ENCODE results near the gene ZDHHC7.

Gene ZDHHC7

DNA sequence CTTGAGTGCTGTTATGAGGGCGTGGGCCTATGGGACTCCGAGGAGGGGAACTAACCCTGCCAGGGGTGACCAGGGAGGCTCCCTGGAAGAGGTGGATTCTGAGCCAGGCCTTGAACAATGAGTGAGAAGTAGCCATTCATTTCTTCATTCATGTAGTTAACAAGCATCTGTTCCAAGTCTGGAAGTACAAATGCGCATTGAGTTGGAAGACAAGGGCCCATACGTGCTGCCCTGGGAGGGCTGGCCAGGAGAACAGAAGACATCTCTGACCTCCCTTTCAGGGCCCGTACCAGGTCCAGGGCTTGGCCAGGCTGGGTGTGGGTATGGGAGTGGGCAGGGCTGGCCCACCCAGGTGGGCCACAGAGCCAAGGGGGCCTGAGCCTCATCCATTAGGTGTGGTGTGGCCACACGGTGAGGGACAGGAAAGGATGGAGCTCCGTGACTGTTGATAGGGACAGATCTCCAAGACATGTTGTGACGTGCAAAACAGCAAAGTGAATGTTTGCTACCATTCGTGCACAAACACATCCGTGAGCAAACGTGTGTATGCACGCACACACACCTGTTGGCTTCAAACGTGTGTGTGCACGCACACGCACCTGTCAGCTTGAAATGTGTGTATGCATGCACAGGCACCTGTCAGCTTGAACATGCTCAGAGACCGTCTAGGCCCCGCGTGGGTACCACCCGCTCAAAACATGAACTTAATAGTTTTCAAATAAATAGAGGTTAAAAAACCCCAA is 46.8 kb downstream of the ZDHHC7 start:
- DNase-seq (ENCODE audit: low read depth): no peak

DNA sequence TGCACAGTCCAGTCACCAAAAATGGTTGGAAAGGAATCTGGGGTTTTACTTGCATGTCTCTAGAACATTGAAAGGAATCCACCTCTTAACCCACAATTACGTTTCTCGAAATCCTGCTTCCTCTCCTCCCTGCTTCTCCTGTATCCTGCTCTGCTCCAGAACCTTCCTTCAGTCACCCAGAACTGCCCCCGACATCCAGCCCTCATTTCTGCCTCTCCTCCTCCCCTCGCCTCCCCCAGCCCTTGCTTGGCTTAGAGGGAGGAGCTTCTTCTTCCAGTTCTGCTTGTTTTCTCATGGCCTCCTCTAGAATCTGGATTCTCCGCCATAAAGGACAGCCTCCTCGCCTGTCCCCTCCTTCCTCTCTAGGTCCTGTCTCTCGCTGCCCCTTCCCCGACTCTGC is 48.3 kb downstream of the ZDHHC7 start:
- DNase-seq (ENCODE audit: low read depth): no peak

DNA sequence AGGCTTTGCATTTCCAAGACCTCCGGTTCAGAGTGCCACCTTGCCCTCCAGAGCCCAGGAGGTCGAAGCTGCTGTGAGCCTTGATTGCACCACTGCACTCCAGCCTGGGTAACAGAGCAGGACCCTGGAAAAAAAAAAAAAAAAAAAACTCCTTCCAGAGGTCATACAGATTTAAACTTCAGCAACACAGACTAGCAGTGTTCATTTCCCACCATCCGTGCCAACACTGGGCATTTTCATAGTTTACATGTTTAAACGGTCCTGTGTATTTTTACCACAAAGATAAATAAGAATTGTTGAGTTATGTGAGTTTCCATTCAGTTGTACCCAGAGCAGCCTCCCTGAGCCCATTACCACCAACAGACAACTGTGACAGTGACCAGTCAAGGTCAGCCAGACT is 50.4 kb downstream of the ZDHHC7 start:
- no peak for DNase-seq (ENCODE audit: low read depth)

DNA sequence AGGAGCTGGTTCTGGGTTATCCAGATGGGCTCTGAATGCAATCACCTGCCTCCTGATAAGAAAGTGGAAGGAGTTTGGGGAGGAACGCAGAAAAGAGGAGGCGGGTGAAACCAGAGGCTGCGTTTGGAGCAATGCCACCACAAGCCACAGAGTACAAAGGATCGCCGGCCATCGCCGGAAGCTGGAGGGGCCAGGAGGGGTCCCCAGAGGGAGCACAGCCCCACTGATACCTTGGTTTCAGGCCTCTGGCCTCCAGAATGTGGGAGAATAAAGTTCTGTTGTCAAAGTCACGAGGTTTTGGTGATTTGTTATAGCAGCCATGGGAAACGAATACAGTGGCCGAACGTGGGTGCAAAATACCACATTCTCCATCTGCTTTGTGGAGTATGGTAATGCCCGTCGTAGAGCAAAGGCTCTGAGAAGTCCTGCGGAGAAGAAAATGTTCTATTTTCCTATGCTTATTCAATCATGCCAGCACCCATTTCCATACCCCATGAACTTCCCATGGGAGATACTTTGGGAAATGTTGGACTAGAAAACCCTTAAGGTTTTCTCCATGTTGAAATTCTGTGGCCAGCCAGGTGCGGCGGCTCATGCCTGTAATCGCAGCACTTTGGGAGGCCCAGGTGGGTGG is 51.4 kb downstream of the ZDHHC7 start:
- peak; percentile 51 for DNase-seq (ENCODE audit: low read depth)

DNA sequence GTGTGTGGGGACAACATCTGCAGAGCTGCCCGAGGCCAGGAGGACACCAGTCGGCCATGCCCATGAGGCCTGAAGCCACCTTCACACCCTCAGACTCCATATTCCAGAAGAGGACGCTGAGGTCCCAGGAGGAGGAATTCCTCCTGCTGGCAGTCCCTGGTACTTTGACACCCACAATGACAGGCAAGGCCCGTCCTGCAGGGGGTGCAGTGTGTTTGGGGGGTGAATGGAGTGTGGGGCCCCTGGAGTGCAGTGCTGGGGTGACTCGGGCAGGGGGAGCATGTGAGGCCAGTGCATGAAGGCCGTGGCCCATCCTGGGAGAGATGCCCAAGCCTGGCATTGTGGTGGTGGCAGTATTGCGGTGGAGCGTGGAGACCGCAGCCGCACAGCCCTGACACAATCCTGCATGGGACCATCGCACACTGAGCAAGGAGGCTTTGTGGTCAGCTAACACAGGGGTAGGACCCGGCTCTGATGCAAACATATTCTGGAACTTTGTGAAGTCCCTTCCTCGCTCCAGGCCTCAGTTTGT is 52.2 kb downstream of the ZDHHC7 start:
- DNase-seq (ENCODE audit: low read depth): no peak

DNA sequence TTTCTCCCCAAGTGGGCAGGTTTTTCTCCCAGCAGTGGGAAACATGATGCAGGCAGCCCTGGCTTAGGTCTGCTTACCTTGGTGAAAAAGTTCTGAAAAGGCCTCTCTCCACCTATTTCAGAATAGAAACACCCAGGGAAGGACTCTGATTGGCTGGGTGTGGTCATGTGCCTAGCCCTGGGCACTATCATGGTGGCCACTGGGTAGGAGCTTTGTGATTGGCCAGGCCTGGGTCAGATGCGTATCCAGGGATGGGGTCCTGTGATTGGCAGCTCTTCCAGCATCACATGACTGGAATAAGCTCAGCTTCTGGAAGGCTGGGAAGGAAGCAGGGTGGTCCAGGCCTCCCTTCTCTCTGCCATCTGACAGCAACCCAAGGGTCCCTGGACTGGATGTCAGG is 53.5 kb downstream of the ZDHHC7 start:
- DNase-seq (ENCODE audit: low read depth): no peak

DNA sequence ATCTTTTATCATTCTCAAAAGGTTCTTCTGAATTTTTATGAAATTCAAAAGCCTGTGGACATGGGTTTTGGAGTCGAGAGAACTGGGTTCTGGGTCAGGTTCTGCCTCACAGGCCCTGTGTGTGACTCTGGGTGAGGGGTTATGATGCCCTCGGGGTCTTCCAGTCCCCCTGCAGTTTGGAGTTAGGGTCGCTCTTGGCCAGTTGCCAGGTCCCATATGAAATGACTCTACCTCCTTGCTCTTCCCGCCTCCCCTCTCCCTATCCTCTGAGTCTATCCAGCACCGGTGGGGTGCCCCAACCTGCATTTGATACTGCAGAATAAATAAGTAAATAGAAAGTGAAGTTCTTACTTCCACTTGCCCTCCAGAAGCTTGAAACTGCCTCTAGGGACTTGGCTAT is 54.1 kb downstream of the ZDHHC7 start:
- no peak for DNase-seq (ENCODE audit: low read depth)

DNA sequence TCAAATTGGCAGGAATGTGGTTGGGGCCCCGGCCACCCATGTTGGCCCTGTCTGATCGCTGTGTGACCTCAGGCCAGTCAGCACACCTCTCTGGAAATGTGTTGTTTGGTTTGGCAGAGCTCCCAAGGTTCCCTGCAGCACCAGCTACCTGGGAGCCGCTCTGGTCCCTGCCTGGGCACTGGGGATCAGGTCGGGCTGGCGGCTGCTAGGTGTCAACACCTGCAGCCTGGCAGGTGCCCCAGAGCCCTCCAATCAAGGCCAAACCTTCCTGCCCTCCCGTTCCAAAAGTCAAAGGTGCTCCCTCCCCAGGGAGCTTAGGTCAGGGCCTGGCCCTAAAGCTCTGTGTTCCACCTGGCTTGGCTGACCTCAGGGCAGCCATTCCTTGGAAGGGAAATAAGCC is 55.9 kb downstream of the ZDHHC7 start:
- no peak for DNase-seq (ENCODE audit: low read depth)

DNA sequence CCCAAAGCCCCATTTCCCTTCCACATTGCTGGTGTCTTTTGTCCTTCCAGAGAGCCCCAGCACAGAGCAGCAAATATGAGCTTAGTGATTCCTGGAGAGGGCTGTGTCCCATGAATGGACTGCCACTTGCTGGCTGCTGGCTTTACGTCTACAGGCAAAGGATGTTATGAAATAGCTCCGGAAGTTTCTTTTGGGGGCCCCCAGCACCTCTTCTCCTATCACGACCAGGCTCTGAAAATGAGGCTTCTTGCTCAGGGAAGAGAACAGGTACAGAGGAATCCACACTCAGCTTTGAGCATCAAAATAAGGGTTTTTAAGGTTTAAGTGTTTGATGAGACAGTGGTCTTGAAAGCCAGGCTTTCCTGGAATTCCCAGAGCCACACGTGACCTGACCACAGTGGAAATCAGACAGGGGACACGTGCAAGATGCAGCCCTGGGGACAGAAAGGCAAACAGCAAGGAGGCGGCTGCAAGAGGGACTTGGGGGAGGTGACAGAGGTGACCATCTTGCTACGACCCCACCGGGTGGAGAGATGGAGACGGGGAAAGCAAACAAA is 58.1 kb downstream of the ZDHHC7 start:
- DNase-seq (ENCODE audit: low read depth): no peak

DNA sequence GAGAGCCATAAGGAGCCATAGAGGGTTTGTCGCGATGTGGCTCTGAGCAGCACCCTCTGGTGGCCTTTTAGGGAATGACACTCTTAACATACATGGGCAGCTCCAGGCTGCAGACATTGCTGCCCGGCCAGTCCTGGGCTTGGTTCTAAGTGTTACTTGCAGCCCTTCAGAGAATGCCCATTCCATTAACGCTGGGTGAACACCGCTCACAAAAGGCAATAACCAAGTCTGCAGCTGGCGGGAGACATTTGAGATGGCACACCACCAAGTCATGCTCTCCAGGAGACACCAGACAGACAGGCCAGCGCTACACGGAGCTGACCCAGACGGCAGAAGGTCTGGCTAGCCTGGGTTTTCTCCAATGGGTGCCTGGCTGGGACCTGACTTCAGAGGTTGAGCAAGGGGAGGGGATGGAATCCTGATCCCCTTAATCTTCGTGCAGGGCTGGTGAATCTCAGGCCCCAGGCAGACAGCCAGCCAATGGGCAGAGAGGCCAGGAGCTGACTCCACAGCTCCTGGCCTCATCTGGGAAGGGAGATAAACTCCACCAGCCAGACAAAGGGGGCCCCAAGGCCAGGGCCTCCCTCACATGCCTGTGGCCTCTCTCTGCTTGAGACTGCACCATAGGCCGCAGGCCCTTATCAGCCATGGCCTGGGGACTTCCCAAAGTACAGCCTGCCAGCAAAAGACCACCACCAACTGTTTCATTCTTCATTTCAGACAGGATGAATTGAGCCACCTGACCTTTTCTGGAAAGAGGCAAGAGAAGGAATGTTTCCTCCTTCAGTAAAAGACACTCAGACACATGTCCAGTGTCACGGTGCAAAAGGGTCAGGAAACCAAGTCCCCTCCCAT is 58.8 kb downstream of the ZDHHC7 start:
- peak; percentile 87 for DNase-seq (ENCODE audit: low read depth)

DNA sequence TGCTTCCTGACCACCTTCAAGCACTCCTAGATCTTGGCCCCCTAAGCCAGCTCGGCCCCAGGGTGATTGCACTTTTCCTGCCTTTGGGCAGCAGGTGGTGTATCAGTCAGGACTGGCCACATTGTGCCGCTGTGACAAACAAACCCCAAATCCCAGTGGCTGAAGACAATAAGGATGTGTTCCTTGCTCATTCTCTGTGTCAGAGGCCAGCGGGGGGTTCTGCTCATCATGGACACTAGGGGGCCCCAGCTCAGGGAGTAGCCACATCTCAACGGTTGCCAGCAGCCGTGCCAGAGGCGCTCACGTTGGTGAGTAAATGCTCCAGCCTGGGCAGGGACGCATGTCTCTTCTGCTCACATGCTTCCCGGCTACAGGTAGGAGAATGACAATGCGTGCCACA is 60.4 kb downstream of the ZDHHC7 start:
- DNase-seq (ENCODE audit: low read depth): no peak

DNA sequence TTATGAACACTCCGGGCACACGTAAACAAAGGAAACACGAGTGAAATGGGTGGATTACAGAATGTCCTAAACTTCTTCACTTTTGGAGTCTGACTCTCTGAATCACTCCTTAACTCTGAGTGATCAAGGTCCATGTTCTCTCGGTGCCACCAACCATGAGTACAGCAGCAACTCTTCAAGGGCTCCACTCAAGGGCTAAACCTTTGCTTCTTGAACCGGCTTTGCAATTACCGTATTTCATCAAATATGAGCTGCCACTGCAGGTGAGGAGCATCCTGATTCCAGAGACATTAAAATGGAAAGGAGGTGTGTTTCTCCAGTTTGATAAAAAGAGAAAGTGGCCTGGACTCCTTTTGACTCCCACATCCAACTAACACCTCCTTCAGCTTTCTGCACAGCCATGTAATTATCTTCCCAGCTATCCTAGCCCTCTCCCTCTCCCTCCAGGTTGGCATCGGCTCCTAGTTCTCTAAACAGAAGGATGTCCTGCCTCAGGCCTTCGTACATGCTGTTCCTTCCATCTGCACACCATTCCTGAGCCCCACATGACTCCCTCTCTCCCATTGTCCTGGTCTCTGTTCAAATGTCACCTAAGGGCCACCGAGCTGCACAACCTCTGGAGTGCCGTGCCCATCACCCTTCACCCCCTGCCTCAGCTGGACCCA is 61.4 kb downstream of the ZDHHC7 start:
- no peak for DNase-seq (ENCODE audit: low read depth)

DNA sequence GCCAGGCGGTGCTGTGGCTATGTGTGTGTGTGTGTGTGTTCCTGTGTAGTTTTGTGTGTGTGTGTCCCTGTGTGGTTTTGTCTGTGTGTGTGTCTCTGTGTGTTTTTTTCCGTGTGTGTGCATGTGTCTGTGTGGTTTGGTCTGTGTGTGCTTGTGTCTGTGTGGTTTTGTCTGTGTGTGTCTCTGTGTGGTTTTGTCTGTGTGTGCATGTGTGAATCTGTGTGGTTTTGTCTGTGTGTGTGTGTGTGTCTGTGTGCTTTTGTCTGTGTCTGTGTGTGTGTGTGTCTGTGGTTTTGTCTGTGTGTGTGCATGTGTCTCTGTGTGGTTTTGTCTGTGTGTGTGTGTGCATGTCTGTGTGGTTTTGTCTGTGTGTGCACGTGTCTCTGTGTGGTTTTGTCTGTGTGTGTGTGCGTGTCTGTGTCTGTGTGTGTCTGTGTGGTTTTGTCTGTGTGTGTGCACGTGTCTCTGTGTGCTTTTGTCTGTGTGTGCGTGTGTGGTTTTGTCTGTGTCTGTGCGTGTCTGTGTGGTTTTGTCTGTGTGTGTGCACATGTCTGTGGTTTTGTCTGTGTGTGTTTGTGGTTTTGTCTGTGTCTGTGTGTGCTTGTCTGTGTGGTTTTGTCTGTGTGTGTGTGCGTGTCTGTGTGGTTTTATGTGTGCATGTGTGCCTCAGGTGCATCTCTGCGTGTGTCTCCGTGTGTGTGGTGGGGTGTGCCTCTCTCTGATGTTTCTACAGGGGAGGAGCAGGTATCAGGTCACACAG is 62.3 kb downstream of the ZDHHC7 start:
- no peak for DNase-seq (ENCODE audit: low read depth)

DNA sequence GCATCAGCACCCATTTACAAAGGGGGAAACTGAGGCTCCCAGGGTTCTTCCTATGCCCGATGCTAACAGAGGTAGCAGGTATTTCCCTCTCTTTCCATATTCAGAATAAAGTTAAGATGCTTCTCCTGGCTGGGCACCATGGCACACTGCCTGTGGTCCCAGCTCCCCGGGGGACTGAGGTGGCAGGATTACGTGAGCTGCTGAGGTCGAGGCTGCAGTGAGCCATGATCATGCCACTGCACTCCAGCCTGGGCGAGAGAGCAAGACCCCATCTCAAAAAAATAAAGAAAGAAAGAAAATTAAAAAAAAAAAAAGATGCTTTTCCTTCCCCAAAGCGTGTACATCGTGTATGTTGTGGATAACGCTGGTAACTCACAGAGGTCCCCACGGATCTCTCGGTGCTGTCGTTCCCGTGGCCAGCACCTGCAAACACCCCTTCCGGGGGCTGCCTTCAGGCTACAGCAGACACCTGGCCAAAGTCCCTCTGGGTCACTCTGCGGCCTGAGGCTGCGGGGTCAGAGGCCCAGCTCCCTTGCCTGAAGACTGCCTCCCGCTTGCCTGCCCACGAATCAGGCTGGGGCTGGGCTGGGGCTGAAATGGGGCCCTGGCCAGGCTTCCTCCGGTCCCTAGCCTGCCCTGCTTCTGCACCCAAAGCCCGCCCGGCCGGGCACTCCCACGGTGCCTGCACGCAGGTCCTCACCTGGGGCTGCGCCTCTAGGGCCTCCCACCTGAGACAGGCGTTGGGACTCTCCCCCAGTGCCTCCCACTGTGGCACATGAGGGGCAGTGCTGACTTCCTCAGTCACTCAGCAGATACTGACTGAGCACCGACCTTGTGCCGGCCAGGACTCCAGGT is 63.1 kb downstream of the ZDHHC7 start:
- DNase-seq (ENCODE audit: low read depth): no peak

DNA sequence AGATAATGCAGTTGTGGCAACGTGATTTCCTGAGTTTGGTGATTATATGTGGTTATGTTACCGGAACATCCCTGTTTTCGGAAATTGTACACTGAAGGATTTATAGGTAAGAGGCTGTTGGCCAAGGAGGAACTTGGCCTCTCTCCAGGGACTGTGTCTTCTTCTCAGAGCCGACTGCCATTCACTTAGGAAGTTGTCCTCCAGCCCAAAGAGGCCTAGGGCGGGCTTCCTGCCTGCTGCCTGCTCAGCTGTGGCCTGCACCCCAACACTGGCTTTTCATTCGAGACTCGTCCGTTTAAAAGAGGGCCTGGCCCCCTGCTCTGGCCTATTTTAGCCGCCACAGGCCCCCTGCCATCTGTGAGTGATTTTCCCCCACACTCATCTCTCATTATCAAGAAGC is 64.3 kb downstream of the ZDHHC7 start:
- no peak for DNase-seq (ENCODE audit: low read depth)

DNA sequence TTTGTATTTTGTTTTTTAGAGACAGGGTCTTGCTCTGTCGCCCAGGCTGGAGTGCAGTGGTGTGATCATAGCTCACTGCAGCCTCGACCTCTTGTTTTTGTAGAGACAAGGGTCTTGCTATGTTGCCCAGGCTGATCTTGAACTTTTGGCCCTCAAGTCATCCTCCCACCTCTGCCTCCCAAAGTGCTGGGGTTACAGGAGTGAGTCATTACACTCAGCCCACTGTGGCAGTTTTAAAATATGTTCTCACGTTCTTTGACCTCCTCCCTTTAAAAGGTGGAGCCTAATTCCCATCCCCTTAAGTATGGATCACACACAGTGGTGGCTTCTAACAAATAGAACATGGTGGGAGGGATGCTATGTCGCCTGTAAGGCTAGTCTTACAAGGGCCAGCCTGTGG is 67.7 kb downstream of the ZDHHC7 start:
- DNase-seq (ENCODE audit: low read depth): no peak

DNA sequence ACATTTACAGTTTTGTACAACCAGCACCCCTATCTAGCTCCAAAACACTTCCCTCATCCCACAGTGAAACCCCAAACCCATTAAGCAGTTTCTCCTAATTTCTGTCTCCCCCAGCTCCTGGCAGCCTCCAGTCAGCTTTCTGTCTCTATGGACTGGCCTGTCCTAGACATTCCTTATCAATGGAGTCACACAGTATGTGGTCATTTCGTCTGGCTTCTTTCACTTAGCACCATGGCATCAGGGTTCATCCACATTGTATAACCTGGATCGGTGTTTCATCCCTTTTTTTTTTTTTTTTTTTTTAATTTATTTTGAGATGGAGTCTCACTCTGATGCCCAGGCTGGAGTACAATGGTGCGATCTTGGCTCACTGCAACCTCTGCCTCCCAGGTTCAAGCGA is 68.5 kb downstream of the ZDHHC7 start:
- no peak for DNase-seq (ENCODE audit: low read depth)

DNA sequence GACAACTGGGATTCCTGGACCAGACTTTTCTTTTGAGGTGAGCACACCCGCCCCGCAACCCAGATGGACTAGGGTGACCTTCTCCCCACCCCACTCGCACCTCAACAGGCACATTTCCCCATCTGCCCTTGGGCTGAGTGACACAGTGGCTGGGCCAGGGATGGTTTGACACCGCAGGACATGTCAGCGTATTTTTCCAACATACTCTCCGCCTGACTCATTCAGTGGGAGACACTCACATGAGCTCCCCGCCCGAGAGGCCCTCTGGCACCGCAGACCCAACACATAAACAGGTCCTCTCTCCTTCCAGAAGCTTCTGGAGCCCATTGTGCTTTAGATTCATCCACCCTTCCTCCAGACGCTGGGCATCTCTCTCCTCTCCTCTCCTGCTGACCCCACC is 69.4 kb downstream of the ZDHHC7 start:
- DNase-seq (ENCODE audit: low read depth): no peak

DNA sequence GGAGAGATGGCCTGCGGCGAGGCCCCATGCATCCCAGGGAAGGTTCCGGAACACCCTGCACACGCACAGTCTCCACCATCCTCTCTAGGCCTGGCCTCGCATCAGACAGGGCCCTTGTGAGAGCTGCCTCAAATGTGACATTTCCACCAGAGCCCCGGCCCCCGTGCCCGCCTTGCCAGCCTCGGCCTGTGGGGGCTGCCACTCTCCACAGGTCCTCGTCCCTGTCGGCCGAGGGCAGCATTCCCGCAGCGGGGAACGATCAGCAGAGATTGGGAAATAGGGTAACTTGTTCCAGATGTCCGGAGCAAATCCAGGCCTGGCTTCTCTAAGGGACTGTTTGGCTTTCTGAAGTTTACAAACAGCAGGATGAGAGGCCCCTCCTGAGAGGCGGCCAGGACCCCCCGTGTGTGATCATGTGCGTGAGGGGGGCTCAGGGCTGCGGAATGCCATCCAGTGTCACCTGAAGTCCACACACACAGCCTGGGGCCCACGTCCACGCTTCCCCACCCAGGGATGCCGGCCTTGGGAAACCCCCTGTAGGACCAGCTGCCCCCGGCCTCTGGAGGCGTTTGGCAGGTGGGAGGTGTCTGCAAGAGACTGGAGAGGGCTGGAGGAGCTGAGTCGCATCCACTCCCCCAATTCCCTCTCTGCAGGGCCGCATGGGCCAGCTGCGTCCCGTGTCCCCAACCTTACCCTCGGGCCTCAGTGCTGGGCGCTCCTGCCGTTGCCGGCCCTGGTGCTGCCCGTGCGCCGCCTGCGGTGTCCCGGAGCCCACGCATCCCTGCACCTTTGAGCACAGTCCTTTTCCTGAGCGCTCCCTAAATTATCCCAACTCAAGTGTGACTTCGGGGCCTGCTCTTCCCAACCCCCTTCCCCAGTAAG is 70.4 kb downstream of the ZDHHC7 start:
- DNase-seq (ENCODE audit: low read depth): no peak

All from CMK (cell line).